GM12801 (cell line): ENCODE results near the gene CXCL13.

Experiments
- CTCF ChIP-seq: IDR thresholded peaks from one replicate; pipeline ENCODE4 v1.5.1; 2011; ENCODE audit warnings: control low read depth; ENCODE audit not compliant: insufficient read length; ENCODE audit errors: extremely low read depth

Gene CXCL13

GRCh38 chr4:77625485-77625884 is 19.9 kb downstream of the CXCL13 start:
- TF ChIP-seq CTCF: no peak

GRCh38 chr4:77629885-77630284 is 24.3 kb downstream of the CXCL13 start:
- TF ChIP-seq CTCF: no peak

GRCh38 chr4:77631276-77631675 is 25.7 kb downstream of the CXCL13 start:
- no peak for TF ChIP-seq CTCF

- TF ChIP-seq CTCF: no peak
Measured at GRCh38 chr4:77634132-77634785, 28.6 kb downstream of the CXCL13 start.

- TF ChIP-seq CTCF: no peak
Measured at GRCh38 chr4:77635246-77635645, 29.6 kb downstream of the CXCL13 start.

- no peak for TF ChIP-seq CTCF
Measured at GRCh38 chr4:77635876-77636275, 30.3 kb downstream of the CXCL13 start.

GRCh38 chr4:77636902-77637301 is 31.3 kb downstream of the CXCL13 start:
- no peak for TF ChIP-seq CTCF

GRCh38 chr4:77650787-77651186 is 45.2 kb downstream of the CXCL13 start:
- no peak for TF ChIP-seq CTCF
